ENCODE data around the gene RUFY3. TPM values are rescaled to one million over a fixed set of nuclear protein-coding genes. Genes with fewer than 3 reads are reported as not detected.

The RUFY3 gene
- total RNA-seq, 1 donor from 2014 or later = 43.2 TPM

- DNase-seq (ENCODE audit: low read depth) (no peak), FAIRE-seq (no peak)
- Histone ChIP-seq H3K36me3 (ENCODE audit: control insufficient read depth, insufficient read depth, low read length) (no peaks in the 10 kb centered on the region), H3K4me3 (ENCODE audit: low read depth, low read length) (no peak overlapping the region), H3K27me3 (ENCODE audit: control insufficient read depth, insufficient read depth, low read length) (no peaks in the 10 kb centered on the region)
- no peak for TF ChIP-seq CTCF (IDR thresholded peaks at IDR 0.05; ENCODE audit: insufficient read depth, low read length, severe bottlenecking)
Measured at GRCh38 chr4:70752236-70752635, 30.5 kb downstream of the RUFY3 start.

GRCh38 chr4:70753630-70754029, 31.9 kb downstream of the RUFY3 start:
- TF ChIP-seq CTCF (IDR thresholded peaks at IDR 0.05; ENCODE audit: insufficient read depth, low read length, severe bottlenecking) = no peak
- no peak overlapping the region for H3K4me3 ChIP-seq (ENCODE audit: low read depth, low read length)
- FAIRE-seq (no peak), DNase-seq (ENCODE audit: low read depth) (no peak)
- H3K27me3 ChIP-seq (ENCODE audit: control insufficient read depth, insufficient read depth, low read length) = no peaks in the 10 kb centered on the region
- no peaks in the 10 kb centered on the region for H3K36me3 ChIP-seq (ENCODE audit: control insufficient read depth, insufficient read depth, low read length)

- Histone ChIP-seq H3K4me3 (ENCODE audit: low read depth, low read length) (no peak overlapping the region), H3K36me3 (ENCODE audit: control insufficient read depth, insufficient read depth, low read length) (no peaks in the 10 kb centered on the region), H3K27me3 (ENCODE audit: control insufficient read depth, insufficient read depth, low read length) (no peaks in the 10 kb centered on the region)
- FAIRE-seq (no peak), DNase-seq (ENCODE audit: low read depth) (no peak)
- no peak for TF ChIP-seq CTCF (IDR thresholded peaks at IDR 0.05; ENCODE audit: insufficient read depth, low read length, severe bottlenecking)
Measured at GRCh38 chr4:70754470-70754869, 32.7 kb downstream of the RUFY3 start.

GRCh38 chr4:70754990-70755688, 33.4 kb downstream of the RUFY3 start:
- FAIRE-seq = no peak
- TF ChIP-seq CTCF (IDR thresholded peaks at IDR 0.05; ENCODE audit: insufficient read depth, low read length, severe bottlenecking) = no peak
- DNase-seq (ENCODE audit: low read depth) = no peak
- no peaks in the 10 kb centered on the region for H3K27me3 ChIP-seq (ENCODE audit: control insufficient read depth, insufficient read depth, low read length)
- no peaks in the 10 kb centered on the region for H3K36me3 ChIP-seq (ENCODE audit: control insufficient read depth, insufficient read depth, low read length)
- no peak overlapping the region for H3K4me3 ChIP-seq (ENCODE audit: low read depth, low read length)

GRCh38 chr4:70759126-70759525, 37.4 kb downstream of the RUFY3 start:
- Histone ChIP-seq H3K27me3 (ENCODE audit: control insufficient read depth, insufficient read depth, low read length) (no peaks in the 10 kb centered on the region), H3K36me3 (ENCODE audit: control insufficient read depth, insufficient read depth, low read length) (peaks cover under 1% of the 10 kb centered on the region), H3K4me3 (ENCODE audit: low read depth, low read length) (no peak overlapping the region)
- no peak for TF ChIP-seq CTCF (IDR thresholded peaks at IDR 0.05; ENCODE audit: insufficient read depth, low read length, severe bottlenecking)
- DNase-seq (ENCODE audit: low read depth) (no peak), FAIRE-seq (no peak)

GRCh38 chr4:70759627-70760026, 37.9 kb downstream of the RUFY3 start:
- Histone ChIP-seq H3K4me3 (ENCODE audit: low read depth, low read length) (no peak overlapping the region), H3K36me3 (ENCODE audit: control insufficient read depth, insufficient read depth, low read length) (peaks cover 2% of the 10 kb centered on the region), H3K27me3 (ENCODE audit: control insufficient read depth, insufficient read depth, low read length) (no peaks in the 10 kb centered on the region)
- DNase-seq (ENCODE audit: low read depth) = no peak
- TF ChIP-seq CTCF (IDR thresholded peaks at IDR 0.05; ENCODE audit: insufficient read depth, low read length, severe bottlenecking) = no peak
- no peak for FAIRE-seq
